Breast epithelium (tissue), 4 donors: ENCODE data around the gene KYNU. TPM values are rescaled to one million over a fixed set of nuclear protein-coding genes. Genes with fewer than 3 reads are reported as not detected.

ENCODE experiments used
- DNase-seq, 2 donors: peaks; one replicate each; pipeline ENCODE4 v3.0.0-alpha.2; 2019; ENCODE audit warnings: low spot score in 2 of 2
- H3K27ac ChIP-seq, 2 donors: fragments of 200-600 bp; sonication (generic) in 1 of 2; one replicate each; pipeline ENCODE4 v1.5.1; 2016 to 2019; ENCODE audit warnings: mild to moderate bottlenecking in 1 of 2
- H3K27me3 ChIP-seq, 2 donors: fragments of 200-600 bp; sonication (generic) in 1 of 2; one replicate each; pipeline versions ENCODE4 v1.5.1 to v1.6.0; 2017 to 2019; ENCODE audit warnings: control low read depth in 1 of 2, mild to moderate bottlenecking in 1 of 2
- H3K36me3 ChIP-seq: fragments of 200-600 bp; one replicate; pipeline ENCODE4 v1.5.1; 2019
- H3K4me1 ChIP-seq, 2 donors: fragments of 200-600 bp; sonication (generic); one replicate each; pipeline ENCODE4 v1.5.1; 2016 to 2019; ENCODE audit warnings: control low read depth in 1 of 2
- H3K4me3 ChIP-seq, 3 donors: fragments of 200-600 bp; sonication (generic); 1 replicate in 2 of 3; 2 replicates in 1 of 3; pipeline ENCODE4 v1.5.1; 2016 to 2019; ENCODE audit warnings: mild to moderate bottlenecking in 3 of 3, moderate library complexity in 2 of 3
- H3K9me3 ChIP-seq, 2 donors: fragments of 200-600 bp; sonication (generic) in 1 of 2; one replicate each; pipeline ENCODE4 v1.5.1; 2016 to 2019; ENCODE audit warnings: control low read depth in 1 of 2
- CTCF ChIP-seq, 3 donors: fragments of 450-650 bp; IDR thresholded peaks; one replicate each; pipeline ENCODE4 v1.5.1; 2016 to 2017; ENCODE audit warnings: antibody characterized with exemption in 3 of 3, mild to moderate bottlenecking in 3 of 3, moderate library complexity in 3 of 3
- POLR2A ChIP-seq: fragments of 450-650 bp; IDR thresholded peaks from one replicate; pipeline ENCODE4 v1.6.1; 2016; ENCODE audit warnings: antibody characterized with exemption, mild to moderate bottlenecking, moderate library complexity
- POLR2AphosphoS5 ChIP-seq, 3 donors: sonication (generic); formaldehyde crosslinking; IDR thresholded peaks; one replicate each; pipeline ENCODE4 v1.6.1; 2017; ENCODE audit warnings: antibody characterized with exemption in 3 of 3
- intact Hi-C: fragments of 100-400 bp; cut with DNase I; formaldehyde crosslinking; loops from one replicate; pipeline ENCODE4 v1.15.1; 2023; ENCODE audit warnings: low total_unique reads
- total RNA-seq, 3 donors: library from RNA; depleted of rRNA; stranded (reverse); fragments of >200 nt; gene quantifications; one replicate each; pipeline ENCODE4 v1.1.0, GENCODE V29; 2016

Gene KYNU
- total RNA-seq, 3 donors from 2014 or later, result 6.9 to 13.1 (median 11.7) TPM

GRCh38 chr2:142961202-142961601 lies 83.7 kb downstream of the KYNU start:
- no peak overlapping the region for H3K4me3 ChIP-seq
- no peaks in the 10 kb centered on the region for H3K4me1 ChIP-seq
- H3K36me3 ChIP-seq, result no peaks in the 10 kb centered on the region
- no peaks in the 10 kb centered on the region for H3K27me3 ChIP-seq
- H3K9me3 ChIP-seq, result no peaks in the 10 kb centered on the region
- no peak overlapping the region for H3K27ac ChIP-seq
- intact Hi-C loops, result no loop called here
- TF ChIP-seq POLR2AphosphoS5 (IDR thresholded peaks at IDR 0.05), result no peak
- no peak for TF ChIP-seq POLR2A
- no peak for TF ChIP-seq CTCF (IDR thresholded peaks at IDR 0.05)
- no peak for DNase-seq

- H3K27ac ChIP-seq, result no peak overlapping the region
- no peaks in the 10 kb centered on the region for H3K27me3 ChIP-seq
- H3K36me3 ChIP-seq, result no peaks in the 10 kb centered on the region
- DNase-seq, result no peak
- TF ChIP-seq CTCF (IDR thresholded peaks at IDR 0.05) (no peak), POLR2AphosphoS5 (IDR thresholded peaks at IDR 0.05) (no peak), POLR2A (no peak)
- H3K4me3 ChIP-seq, result no peak overlapping the region
- intact Hi-C loops, result no loop called here
- H3K4me1 ChIP-seq, result no peaks in the 10 kb centered on the region
- H3K9me3 ChIP-seq, result no peaks in the 10 kb centered on the region
Measured at GRCh38 chr2:142965443-142965842, 88.0 kb downstream of the KYNU start.

GRCh38 chr2:142966284-142966683 lies 88.8 kb downstream of the KYNU start:
- no peak for TF ChIP-seq POLR2A
- TF ChIP-seq POLR2AphosphoS5 (IDR thresholded peaks at IDR 0.05), result no peak
- no peak for TF ChIP-seq CTCF (IDR thresholded peaks at IDR 0.05)
- DNase-seq, result no peak

GRCh38 chr2:142967060-142967459 lies 89.6 kb downstream of the KYNU start:
- Histone ChIP-seq H3K27me3 (no peaks in the 10 kb centered on the region), H3K9me3 (no peaks in the 10 kb centered on the region), H3K36me3 (no peaks in the 10 kb centered on the region), H3K4me1 (no peaks in the 10 kb centered on the region), H3K4me3 (no peak overlapping the region), H3K27ac (no peak overlapping the region)
- intact Hi-C loops, result no loop called here
- TF ChIP-seq CTCF (IDR thresholded peaks at IDR 0.05) (no peak), POLR2AphosphoS5 (IDR thresholded peaks at IDR 0.05) (no peak), POLR2A (no peak)
- no peak for DNase-seq

More at GRCh38 chr2:142966284-142966683, 88.8 kb downstream of the KYNU start:
- intact Hi-C loops, result no loop called here
- no peak overlapping the region for H3K4me3 ChIP-seq
- H3K27me3 ChIP-seq, result no peaks in the 10 kb centered on the region
- no peaks in the 10 kb centered on the region for H3K9me3 ChIP-seq
- no peaks in the 10 kb centered on the region for H3K36me3 ChIP-seq
- H3K27ac ChIP-seq, result no peak overlapping the region
- H3K4me1 ChIP-seq, result no peaks in the 10 kb centered on the region

GRCh38 chr2:142973160-142973821 lies 95.8 kb downstream of the KYNU start:
- Histone ChIP-seq H3K27ac (peak overlapping the region; percentile 77 to 80), H3K36me3 (no peaks in the 10 kb centered on the region), H3K27me3 (no peaks in the 10 kb centered on the region), H3K4me3 (no peak overlapping the region), H3K4me1 (peaks cover 0 to 4% of the 10 kb centered on the region in 2 donors), H3K9me3 (no peaks in the 10 kb centered on the region)
- no peak for TF ChIP-seq CTCF (IDR thresholded peaks at IDR 0.05)
- no peak for TF ChIP-seq POLR2AphosphoS5 (IDR thresholded peaks at IDR 0.05)
- no peak for TF ChIP-seq POLR2A
- no peak for DNase-seq
- intact Hi-C loops, result no loop called here
